NK-92 (cell line): ENCODE data around the gene IL1F10.

Experiments
- DNase-seq: peaks from one replicate; lab custom pipeline; 2025; ENCODE audit not compliant: unreplicated experiment; lab: John Stamatoyannopoulos, UW

The IL1F10 gene

DNA sequence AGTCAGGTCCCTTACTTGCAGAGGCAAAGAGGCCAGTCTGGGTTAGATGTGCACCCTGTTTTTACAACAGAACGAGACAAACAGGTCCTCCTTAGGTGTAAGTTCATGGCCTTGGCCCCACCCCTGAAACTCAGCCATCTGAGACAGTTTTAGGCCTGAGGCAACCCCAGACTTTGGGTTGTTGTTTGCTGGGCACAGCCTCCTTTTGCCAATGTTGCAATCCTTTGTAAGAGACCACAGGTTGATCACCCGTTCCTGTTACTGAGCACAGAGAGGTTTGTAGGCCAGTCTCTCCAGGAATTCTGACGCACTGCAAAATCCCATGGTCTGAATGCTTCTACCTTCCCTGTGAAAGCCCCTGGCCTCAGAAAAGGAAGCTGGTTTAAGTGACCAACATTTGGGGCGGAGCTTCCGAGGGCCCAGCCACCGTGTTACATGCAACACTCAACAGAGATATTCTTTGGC lies 44.1 kb downstream of the IL1F10 start:
- no peak for DNase-seq

DNA sequence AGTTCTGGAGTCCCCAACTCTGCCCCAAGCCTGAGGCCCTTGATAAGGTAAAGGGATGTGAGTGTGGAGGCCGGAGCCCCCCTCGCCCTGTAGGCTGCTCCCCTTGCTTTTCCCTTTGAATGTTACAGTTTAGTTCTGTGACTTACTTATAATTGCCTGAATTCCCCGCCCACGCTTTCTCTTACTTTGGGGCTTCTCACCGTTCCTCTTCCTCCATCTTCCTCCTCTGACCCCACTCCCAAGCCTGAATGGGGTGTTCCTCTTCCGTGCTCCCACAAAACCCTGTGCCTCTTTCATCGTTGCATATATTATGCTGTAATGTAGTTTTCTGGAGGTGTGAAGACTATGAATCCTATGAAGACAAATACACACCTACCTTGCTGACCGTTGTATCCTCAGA lies 44.7 kb downstream of the IL1F10 start:
- DNase-seq, result no peak

DNA sequence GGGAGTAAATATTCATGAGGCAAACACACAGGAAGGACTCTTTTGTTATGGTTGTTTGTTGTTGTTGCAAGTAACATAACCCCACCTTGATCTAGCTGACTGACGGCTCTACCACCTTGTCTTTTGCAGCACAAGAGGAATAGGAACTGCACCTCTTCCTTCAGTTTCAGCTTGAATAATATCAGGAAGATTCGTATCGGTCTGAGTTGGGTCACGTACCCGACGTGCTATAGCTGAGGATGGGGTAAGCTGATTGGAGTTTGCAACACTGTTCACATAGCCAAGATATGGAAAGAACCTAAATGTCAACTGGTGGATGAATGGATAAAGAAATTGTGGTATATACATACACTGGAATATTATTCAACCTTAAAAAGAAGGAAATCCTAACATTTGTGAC lies 45.1 kb downstream of the IL1F10 start:
- DNase-seq, result no peak

DNA sequence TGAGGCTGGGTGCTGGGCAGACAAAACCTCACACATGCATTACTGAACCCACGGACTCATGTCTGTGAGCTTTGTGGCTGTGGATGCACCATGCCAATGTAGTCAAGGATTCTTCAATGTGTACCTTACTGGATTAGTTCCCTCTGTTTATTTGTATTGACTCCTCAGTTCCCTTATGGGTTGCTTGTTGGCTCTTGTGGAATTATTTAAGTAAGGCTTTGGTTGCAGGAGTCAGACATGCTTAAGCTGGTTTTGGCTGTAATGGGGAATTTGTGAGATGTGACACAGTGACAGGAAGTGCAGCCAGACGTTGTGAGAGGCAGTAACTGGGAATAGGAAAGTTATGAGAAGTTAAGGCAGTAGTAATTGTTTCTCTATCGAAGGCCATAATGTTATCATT lies 46.0 kb downstream of the IL1F10 start:
- DNase-seq, result no peak

DNA sequence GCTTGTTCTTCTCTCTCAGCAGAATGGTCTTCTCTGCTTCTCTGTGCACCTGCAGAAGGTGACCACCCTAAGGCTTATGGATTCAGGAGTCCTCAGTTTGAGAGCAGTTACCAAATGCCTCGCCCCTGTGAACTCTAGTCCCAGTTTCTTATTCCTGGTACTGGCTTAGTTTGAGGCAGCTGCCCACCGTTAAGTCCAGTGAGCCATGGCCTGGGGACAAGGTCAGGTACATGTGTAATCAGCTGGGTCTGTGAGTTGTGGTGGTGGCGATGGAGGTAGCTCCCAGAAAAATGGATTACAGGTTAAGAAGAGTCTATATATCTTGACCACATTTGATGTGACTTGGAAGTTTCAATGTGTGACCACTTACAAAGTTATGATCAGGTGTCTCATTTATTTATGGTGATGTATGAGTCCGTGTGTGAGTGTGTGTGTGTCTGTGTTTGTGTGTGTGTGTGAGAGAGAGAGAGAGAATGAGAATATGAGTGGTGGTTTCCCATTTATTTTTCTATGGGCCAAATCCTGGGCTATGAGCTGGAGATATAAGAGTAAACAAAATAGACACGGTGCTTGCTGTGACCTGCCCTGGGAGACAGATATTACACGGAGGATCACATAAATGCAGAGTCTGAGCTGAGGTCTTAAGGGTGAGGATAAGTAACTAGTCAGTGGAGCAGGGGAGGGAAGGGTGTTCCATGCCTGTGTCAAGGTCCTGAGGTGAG lies 46.6 kb downstream of the IL1F10 start:
- DNase-seq, result no peak

DNA sequence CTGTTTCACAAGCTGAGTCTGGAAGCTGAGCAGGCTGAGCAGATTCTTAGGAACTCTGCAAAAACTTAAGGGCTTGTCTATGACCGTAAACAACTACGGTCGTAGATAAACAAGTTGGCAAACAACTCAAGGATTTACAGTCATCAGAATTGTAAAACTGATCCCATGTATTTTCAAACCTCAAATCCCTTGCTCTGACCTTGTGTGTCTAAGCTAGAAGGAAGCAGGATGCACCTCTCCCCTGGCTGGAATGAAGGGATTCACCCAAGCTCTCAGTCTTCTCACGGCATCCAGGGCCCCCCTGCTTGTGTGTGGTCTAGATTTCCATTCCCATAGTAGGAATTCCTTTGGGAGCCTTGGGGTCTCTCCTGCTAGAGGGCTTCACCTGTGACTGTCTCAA lies 47.2 kb downstream of the IL1F10 start:
- DNase-seq, result no peak

DNA sequence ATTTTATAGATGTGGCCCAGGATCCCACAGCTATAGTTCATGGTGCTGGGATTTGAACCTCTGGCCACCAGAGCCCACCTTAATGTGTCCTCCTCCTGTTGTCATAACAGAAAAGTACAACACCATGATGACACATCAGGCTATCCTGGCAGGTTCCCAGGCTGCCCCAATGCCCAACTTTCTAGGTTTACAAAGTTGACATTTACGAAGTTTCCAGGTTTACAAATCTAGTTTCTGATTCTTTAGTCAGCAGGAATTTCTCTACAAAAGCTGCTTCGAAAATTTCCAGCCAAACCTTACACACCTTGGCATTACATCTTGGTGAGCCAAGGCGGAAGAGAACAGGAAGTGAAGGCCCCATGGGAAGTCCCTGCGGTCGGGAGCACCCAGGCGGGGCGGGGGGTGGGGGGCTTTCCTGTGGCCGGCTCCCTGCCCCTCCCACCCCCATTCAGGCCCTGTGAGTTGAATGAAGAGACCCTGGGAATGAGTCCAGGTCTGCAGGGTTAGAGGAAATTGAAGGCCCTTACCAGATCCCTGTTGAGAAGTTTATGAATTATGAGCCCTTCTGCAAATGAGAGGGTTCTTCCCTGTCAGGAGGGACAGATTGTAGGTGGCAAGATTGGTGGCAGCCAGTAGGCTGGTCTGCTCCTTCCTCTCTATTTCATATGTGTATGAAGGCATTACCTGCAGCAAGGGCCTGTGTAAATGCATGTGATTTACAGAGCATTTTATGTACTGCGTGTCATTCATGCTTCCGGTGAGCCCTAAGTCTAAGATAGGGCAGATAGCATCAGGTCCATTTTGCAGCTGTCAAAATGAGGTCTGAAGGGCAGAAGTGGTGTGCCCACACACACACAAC lies 48.6 kb downstream of the IL1F10 start:
- no peak for DNase-seq

DNA sequence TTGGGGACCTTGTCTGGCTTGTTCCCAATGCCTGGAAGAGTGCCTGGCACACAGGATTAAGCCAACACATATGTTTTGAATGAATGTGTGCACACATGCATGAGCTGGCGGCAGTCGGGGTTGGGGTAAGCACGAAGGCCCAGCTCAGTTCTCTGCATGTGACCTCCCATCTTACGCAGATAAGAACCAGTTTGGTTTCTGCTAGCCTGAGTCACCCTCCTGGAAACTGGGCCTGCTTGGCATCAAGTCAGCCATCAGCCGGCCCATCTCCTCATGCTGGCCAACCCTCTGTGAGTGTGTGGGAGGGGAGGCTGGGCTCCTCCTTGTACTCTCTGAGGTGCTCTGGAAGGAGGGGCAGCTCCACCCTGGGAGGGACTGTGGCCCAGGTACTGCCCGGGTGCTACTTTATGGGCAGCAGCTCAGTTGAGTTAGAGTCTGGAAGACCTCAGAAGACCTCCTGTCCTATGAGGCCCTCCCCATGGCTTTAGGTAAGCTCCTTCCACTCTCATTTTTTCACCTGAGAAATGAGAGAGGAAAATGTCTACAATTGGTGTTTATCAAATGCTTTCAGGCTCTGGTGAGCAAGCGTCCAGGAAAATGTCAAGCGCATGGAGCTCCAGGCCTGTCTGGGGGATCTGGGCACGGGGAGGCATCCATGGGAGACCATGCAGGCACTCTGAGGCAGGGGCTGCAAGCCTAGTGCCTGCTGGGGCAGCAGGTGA lies 49.9 kb downstream of the IL1F10 start:
- DNase-seq, result no peak

DNA sequence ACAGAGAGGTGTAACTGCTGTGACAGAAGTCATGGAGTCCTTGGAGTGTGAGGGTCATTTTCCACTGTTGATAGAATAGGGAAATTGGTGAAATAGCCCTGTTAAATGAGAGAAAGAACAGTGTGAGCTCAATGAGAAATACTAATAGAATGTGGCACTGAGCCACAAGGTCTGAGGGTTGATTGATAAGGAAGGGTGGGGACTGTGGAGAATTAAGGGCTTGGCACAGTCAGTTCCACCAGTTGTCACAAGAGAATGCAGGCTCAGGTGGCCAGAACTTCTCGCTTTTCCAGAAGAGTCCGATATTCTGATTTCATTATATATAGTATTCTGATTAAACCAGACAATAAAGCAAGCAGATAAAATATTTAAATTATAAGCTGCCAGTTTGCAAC lies 50.5 kb downstream of the IL1F10 start:
- DNase-seq, result no peak

DNA sequence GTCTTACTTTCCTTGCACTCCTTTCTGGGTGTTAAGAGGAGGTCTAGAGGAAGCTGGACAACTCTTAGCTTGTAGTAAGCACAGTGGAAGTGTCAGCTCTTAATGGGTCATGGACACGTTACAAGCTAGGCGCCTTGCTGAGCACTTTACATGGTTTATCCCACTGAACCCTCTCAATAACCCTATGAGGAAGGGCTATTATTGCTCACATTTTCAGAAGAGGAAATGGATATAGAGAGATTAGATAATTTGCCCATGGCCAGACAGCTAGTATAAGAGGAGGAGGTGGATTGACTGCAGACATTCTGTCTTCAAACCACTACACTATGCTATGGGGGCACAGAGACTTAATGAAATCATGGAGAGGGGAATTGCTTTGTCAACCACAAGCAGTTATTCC lies 51.3 kb downstream of the IL1F10 start:
- DNase-seq, result no peak

DNA sequence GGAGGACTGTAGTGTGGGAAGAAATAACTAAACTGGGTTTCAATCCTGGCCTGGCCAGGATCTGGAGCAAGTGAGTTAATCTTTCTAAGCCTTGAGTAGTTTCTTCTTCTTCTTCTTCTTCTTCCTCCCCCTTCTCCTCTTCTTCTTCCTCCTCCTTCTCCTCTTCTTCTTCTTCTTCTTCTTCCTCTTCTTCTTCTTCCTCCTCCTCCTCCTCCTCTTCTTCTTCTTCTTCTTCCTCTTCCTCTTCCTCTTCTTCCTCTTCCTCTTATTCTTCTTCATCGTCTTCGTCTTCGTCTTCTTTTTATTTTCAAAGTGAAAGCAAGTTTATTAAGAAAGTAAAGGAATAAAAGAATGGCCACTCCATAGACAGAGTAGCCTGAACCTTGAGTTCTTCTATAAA lies 53.1 kb downstream of the IL1F10 start:
- no peak for DNase-seq

DNA sequence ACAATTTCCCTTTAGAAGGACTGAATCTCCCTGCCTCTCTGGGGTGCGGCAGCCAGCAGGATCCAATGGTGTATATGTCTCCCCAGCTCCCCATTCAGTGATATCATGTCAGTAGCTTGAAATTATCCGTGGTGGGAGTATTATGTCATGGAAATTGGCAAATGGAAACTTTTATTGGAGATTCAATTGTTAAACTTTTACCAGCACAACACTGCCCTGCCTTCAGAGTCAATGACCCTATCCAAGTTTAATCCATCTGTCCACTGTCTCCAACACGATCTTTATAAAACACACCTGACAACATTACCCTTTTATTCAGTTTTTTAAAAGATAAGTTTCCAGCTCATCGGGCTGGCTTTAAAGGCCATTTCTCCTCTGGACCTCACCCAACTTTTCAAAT lies 54.6 kb downstream of the IL1F10 start:
- no peak for DNase-seq

DNA sequence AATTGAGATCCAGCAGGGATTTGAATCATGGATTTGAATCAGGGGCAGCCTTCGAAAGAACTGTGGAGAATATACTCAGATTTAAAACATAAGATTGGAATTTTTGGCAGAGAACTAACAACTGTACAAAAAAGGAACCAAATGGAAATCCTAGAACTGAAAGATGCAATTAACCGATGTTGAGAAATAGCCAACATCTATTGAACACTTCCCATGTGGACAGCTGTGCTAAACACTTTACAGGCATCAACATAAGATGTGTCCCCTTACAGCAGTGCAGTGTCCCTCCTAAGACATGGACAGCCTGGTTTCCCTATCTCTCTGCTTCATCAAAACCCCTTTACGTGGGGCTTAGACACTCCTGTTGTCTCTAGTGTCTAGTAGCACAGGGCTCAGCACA lies 56.0 kb downstream of the IL1F10 start:
- no peak for DNase-seq

DNA sequence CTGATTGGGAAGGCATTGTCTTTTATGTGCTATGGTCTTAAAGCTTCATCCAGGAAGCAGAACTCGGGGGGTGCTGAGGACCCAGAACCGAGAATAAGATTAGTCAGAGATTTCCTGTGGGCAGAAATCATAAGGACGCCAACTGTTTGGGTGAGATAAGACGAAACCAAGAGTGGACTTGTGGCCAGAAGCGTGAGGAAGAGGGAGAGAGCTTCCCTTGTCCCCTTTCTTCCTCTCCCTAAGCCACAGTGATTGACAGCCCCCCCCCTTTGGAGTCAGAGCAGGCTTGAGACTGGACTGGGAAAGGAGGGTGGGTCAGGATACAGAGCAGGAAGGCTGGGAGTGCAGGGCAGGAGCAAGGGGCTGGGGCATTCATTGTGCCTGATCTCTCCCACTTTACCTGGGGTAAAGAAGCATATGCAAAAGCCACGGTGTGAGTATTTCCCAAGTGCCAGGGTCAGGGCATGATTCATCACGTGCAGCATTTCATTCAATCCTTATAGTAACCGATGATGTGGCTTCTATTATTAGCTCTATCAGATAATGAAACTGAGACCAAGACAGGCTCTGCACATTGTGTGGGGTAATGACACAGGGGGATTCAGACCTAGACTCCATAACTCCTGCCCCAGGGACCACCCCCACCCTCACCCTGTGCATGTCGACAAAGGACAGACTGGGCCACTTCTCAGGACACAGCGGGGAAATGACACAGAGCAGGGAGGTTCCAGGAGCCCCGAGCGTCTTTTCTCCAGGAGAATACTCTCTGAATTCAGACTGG lies 56.6 kb downstream of the IL1F10 start:
- DNase-seq, result no peak
